Retinal pigment epithelial cell (primary cell): ENCODE data around the gene CCDC116.
"Not testable (repeated sequence)": the region's sequence is repeated elsewhere in the genome, so short reads cannot be mapped to it uniquely, and the experiment has no call there.

ENCODE experiments used
- DNase-seq: peaks from one replicate; pipeline ENCODE4 v3.0.0-alpha.2; 2010; ENCODE audit warnings: low read depth
- H3K4me3 ChIP-seq: 2 replicates; pipeline ENCODE4 v1.5.1; 2011; ENCODE audit warnings: mild to moderate bottlenecking, low read length, control low read depth, moderate library complexity
- TF ChIP-seq, protein P1 (sequence below): conservative IDR thresholded peaks from 2 replicates; pipeline ENCODE4 v1.5.1; 2011; ENCODE audit warnings: low read depth, low read length, control low read depth, inconsistent platforms

CCDC116 gene

GRCh38 chr22:21635771-21636510, 3.4 kb downstream of the CCDC116 start:
- TF ChIP-seq, protein P1, sequence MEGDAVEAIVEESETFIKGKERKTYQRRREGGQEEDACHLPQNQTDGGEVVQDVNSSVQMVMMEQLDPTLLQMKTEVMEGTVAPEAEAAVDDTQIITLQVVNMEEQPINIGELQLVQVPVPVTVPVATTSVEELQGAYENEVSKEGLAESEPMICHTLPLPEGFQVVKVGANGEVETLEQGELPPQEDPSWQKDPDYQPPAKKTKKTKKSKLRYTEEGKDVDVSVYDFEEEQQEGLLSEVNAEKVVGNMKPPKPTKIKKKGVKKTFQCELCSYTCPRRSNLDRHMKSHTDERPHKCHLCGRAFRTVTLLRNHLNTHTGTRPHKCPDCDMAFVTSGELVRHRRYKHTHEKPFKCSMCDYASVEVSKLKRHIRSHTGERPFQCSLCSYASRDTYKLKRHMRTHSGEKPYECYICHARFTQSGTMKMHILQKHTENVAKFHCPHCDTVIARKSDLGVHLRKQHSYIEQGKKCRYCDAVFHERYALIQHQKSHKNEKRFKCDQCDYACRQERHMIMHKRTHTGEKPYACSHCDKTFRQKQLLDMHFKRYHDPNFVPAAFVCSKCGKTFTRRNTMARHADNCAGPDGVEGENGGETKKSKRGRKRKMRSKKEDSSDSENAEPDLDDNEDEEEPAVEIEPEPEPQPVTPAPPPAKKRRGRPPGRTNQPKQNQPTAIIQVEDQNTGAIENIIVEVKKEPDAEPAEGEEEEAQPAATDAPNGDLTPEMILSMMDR: no peak
- DNase-seq: no peak

DNA sequence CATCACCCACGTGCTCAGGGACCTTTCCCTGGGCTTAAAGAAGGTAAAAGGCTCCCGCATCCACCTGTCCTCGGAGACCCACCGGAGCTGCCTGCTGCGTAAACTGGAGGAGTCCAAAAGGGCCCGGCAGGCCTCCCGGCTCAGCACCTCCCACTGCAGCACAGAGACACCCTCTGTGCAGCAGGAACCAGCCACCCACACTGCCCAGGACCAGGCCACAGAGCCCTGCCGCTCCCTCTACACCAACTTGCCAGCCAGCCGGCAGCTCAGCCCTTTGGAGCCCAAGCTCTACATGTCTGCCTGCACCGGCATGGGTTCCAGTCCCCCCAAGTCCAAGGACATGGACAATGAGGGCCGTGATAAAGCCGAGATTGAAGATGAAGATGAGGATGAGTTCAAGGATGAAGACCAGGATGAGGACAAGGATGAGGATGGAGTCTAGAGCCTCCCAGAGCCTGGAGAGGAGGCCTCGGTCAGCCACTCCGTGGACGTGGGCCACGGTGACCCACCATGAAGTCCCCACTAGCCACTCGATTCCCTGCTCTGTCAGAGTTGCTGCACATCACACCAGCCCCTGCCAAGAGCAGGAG, 4.2 kb downstream of the CCDC116 start:
- no peak for DNase-seq
- H3K4me3 ChIP-seq: no peak overlapping the region

More at GRCh38 chr22:21635771-21636510, 3.4 kb downstream of the CCDC116 start:
- no peak overlapping the region for H3K4me3 ChIP-seq

GRCh38 chr22:21637450-21637849, 4.9 kb downstream of the CCDC116 start:
- DNase-seq, H3K4me3 ChIP-seq: not testable (repeated sequence)

More for the DNA sequence above, 4.2 kb downstream of the CCDC116 start:
- TF ChIP-seq, protein P1: no peak

GRCh38 chr22:21639359-21639758, 6.8 kb downstream of the CCDC116 start:
- DNase-seq: no peak
- H3K4me3 ChIP-seq: no peak overlapping the region
- TF ChIP-seq, protein P1: no peak

GRCh38 chr22:21640810-21641209, 8.2 kb downstream of the CCDC116 start:
- DNase-seq: no peak
- TF ChIP-seq, protein P1: no peak
- H3K4me3 ChIP-seq: no peak overlapping the region

GRCh38 chr22:21641417-21641788, 8.8 kb downstream of the CCDC116 start:
- no peak for DNase-seq
- peak overlapping the region; percentile 63 for H3K4me3 ChIP-seq

GRCh38 chr22:21641789-21642583, 9.4 kb downstream of the CCDC116 start, which contains the start of gene SDF2L1:
Gene SDF2L1, plus strand, starts transcription at chr22:21642302. Its CDS starts 35 bp downstream, at chr22:21642337.
- TF ChIP-seq, protein P1: no peak
- peak; percentile 96 for DNase-seq
- H3K4me3 ChIP-seq: peak within 1 kb of the TSS; percentile 67

More at GRCh38 chr22:21641417-21641788, 8.8 kb downstream of the CCDC116 start:
- TF ChIP-seq, protein P1: peak; percentile 62
